NCI-H1105 treated with DMSO at 0.1 percent for 48 hours (cell line): Measurements from ENCODE around the gene NMS.

ENCODE experiments used
- DNase-seq: peaks from one replicate; lab custom pipeline; 2025; lab: John Stamatoyannopoulos, UW

NMS gene

DNA sequence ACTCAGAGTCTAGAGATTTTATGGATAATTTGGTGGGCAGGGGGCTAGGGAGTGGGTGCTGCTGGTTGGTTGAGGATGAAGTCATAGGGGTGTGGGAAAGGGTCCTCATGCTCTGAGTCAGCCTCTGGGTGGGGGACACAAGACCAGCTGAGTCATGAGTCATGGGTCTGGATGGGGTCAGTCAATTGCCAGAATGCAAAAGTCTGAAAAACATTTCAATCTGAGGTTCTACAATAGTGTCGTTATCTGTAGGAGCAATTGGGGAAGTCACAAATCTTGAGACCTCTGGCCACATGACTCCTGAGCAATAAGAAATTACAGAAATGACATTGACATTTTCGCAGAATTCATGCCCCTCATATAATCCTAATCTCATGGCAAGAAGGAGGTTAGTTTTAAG is 15.1 kb downstream of the NMS start:
- no peak for DNase-seq

DNA sequence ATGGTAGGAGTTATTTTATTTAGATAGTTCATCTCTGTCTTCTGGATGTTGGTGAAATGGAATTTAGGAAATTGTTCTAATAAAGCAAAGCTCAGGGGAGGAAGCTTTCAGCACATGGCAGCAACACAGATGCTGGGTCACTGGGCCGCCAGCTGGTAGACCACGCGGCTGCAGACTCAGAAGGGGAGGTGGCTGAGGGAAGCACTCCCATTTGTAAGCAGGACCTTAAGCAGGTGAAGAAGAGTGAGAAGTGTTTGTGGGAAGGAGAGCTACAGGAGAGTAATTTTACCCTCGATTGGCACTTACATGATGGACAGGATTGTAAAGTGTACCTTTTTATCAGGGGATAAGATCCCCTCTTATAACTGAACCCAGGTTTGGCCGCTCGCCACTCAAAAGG is 24.4 kb downstream of the NMS start:
- no peak for DNase-seq

- DNase-seq: no peak
Measured at GRCh38 chr2:100502782-100503181, 32.5 kb downstream of the NMS start.

- DNase-seq: no peak
Measured at GRCh38 chr2:100504542-100504941, 34.3 kb downstream of the NMS start.

GRCh38 chr2:100509066-100509465 is 38.8 kb downstream of the NMS start:
- no peak for DNase-seq

DNA sequence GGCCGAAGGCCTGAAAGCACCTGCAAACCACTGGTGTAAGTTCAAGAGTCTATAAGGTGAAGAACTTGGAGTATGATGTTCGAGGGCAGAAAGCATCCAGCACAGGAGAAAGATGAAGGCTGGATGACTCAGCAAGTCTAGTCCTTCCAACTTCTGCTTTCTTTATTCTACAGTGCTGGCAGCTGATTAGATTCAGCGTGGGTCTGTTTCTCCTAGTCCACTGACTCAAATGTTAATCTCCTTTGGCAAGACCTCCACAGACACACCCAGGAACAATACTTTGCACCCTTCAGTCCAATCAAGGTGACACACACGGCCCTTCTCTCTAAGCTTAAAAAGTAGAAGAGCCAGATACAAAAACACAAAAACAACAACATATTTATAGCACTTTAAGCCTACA is 43.4 kb downstream of the NMS start:
- DNase-seq: no peak

- no peak for DNase-seq
Measured at GRCh38 chr2:100517556-100517955, 47.3 kb downstream of the NMS start.

- DNase-seq: no peak
Measured at GRCh38 chr2:100518801-100519200, 48.5 kb downstream of the NMS start.

- DNase-seq: no peak
Measured at GRCh38 chr2:100520224-100520623, 49.9 kb downstream of the NMS start.

GRCh38 chr2:100522430-100522829 is 52.1 kb downstream of the NMS start:
- DNase-seq: no peak

DNA sequence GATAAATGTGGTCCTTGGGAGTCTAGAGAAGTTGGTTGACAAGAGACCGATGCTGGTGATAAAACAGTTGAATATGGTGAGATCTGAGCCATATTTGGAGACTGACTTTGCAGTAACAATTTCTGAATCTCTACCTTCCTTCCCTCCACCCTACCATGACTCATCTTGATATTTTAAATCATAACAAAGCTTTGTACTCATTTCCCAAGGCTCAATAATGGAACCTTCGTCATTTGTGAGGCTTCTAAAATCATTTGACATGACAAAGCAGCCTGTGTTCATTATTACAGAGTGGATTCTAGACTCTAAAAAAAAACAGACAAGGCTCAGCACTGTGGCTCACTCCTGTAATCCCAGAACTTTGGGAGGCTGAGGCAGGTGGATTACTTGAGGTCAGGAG is 54.0 kb downstream of the NMS start:
- DNase-seq: no peak

GRCh38 chr2:100526868-100527267 is 56.6 kb downstream of the NMS start:
- DNase-seq: no peak

DNA sequence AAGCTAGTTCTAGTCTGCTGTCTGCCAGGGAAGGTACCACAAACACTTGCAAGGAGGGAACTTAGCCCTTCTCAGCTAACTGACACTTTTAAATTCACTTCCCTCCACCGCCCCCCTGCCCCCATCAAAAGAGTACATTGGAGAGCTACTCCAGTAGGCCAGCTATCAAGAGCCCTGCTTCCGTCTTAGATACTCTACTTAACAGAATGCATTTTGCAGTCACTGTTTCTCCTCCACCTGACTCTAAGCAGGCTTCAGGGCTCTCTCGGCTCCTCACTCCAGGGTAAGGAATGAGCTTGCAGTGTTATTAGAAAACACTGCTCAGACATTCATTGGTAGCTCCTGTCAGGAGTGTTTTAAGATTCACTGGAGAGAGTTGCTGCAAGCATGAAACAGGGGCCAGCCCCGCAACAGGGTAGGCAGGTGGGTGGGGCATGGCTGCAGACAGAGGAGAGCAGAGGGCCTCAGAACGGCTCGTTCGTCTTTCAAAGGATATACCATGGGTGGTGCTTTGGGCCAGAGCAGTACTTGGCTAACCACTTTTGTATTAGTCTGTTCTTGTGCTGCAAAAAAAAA is 57.2 kb downstream of the NMS start:
- DNase-seq: no peak

GRCh38 chr2:100529176-100529575 is 58.9 kb downstream of the NMS start:
- DNase-seq: no peak

DNA sequence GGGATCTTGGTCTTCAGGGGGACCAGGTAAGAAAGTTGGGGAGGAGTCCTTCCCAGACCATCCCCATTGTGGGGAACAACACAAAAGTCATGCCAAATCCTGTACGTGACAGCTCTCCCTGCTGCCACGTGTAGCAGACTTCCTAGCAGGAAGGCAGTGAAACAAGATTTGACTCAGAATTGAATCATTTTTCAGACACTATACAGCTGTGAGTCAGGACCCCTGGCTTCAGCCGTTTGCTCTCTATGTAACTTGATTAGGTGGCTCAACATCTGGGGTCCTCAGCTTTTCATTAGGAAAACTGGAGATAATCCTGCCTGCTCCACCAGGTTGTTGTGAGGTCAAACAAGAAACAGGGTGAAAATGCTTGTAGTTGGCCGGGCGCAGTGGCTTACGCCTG is 59.6 kb downstream of the NMS start:
- no peak for DNase-seq
